ENCODE data around the gene CDC25C. TPM values are rescaled to one million over a fixed set of nuclear protein-coding genes. Genes with fewer than 3 reads are reported as not detected.

CDC25C gene
- total and polyA plus RNA-seq, 9 of the 15 experiments (the other 6 are each of a cell fraction or from before 2014, with no cell fraction given), result 19.1 to 63.7 (median 31.9) TPM

- TF ChIP-seq TOE1 (IDR thresholded peaks at IDR 0.05; ENCODE audit: borderline replicate concordance) (no peak), TOE1 (CRISPR knock-in tag; IDR thresholded peaks at IDR 0.05; ENCODE audit: borderline replicate concordance, low read depth) (no peak), STAT5B (CRISPR knock-in tag; IDR thresholded peaks at IDR 0.05) (no peak), SRSF7 (optimal IDR thresholded peaks at IDR 0.05; ENCODE audit: low read depth, low read length) (no peak), CHCHD3 (CRISPR knock-in tag; IDR thresholded peaks at IDR 0.05) (no peak), ZNF347 (CRISPR knock-in tag; IDR thresholded peaks at IDR 0.05; ENCODE audit: low read depth) (no peak), RBM14 (IDR thresholded peaks at IDR 0.05; ENCODE audit: borderline replicate concordance, insufficient read depth, low read depth, low read length) (no peak), ZBTB8A (IDR thresholded peaks at IDR 0.05; ENCODE audit: partially characterized antibody) (no peak), WHSC1 (IDR thresholded peaks at IDR 0.05; ENCODE audit: low read length) (no peak), SP2 (IDR thresholded peaks at IDR 0.05; ENCODE audit: extremely low read depth, low read depth, low read length, poor library complexity, severe bottlenecking) (no peak), CREBBP (IDR thresholded peaks at IDR 0.05; ENCODE audit: low read depth, low read length) (no peak), SRF (CRISPR knock-in tag; IDR thresholded peaks at IDR 0.05) (no peak), ZFP36 (IDR thresholded peaks at IDR 0.05; ENCODE audit: low read depth, low read length, partially characterized antibody) (no peak), ELF1 (tag; IDR thresholded peaks at IDR 0.05) (no peak), NFRKB (IDR thresholded peaks at IDR 0.05; ENCODE audit: low read depth) (peak; percentile 30; the same call in 1 of the 2 replicates), ARID4B (CRISPR knock-in tag; IDR thresholded peaks at IDR 0.05) (no peak), SAFB (IDR thresholded peaks at IDR 0.05; ENCODE audit: borderline replicate concordance, low read depth, low read length) (no peak), MEF2D (tag; conservative IDR thresholded peaks at IDR 0.05; ENCODE audit: low read depth) (peak; percentile 66; the same call in 1 of the 2 replicates), LCOR (CRISPR knock-in tag; IDR thresholded peaks at IDR 0.05) (peak; percentile 37), FOXJ3 (CRISPR knock-in tag; IDR thresholded peaks at IDR 0.05) (no peak), EHMT2 (IDR thresholded peaks at IDR 0.05) (no peak), ZEB2 (IDR thresholded peaks at IDR 0.05) (no peak; the same call in 1 of the 2 replicates), MEF2A (IDR thresholded peaks at IDR 0.05; ENCODE audit: control insufficient read depth, low read depth, low read length) (no peak)
- TF ChIP-seq, protein P1, sequence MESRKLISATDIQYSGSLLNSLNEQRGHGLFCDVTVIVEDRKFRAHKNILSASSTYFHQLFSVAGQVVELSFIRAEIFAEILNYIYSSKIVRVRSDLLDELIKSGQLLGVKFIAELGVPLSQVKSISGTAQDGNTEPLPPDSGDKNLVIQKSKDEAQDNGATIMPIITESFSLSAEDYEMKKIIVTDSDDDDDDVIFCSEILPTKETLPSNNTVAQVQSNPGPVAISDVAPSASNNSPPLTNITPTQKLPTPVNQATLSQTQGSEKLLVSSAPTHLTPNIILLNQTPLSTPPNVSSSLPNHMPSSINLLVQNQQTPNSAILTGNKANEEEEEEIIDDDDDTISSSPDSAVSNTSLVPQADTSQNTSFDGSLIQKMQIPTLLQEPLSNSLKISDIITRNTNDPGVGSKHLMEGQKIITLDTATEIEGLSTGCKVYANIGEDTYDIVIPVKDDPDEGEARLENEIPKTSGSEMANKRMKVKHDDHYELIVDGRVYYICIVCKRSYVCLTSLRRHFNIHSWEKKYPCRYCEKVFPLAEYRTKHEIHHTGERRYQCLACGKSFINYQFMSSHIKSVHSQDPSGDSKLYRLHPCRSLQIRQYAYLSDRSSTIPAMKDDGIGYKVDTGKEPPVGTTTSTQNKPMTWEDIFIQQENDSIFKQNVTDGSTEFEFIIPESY (CRISPR knock-in tag; IDR thresholded peaks at IDR 0.05), result no peak
Observed at GRCh38 chr5:138336952-138337684, 5.5 kb upstream of the CDC25C start (continued).

Data from K562 (cell line).